ENCODE results near the gene TTLL11.
A peak's percentile ranks its signal among the peaks of the same experiment; 100 is the strongest.

Gene TTLL11

GRCh38 chr9:121844098-121844497 lies 249.0 kb downstream of the TTLL11 start:
- DNase-seq, result no peak

DNA sequence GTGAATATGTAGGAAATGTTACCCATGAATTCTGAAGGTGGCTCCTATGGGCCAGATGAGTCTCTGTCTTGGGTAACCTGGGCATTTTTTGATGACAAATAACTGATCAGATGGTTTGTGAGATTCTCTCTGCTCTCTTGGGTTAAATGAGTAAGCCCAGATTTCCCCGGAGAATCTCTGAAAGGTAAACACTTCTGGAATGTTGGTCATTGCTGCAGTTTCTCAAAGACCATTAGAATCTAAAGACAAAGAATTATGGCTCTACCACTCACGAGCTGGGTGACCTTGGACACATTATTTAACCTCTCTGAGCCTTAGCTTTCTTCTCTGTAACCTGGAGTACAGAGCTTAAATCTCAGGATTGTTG lies 250.5 kb downstream of the TTLL11 start:
- no peak for DNase-seq

- DNase-seq, result no peak
These were observed 251.1 kb downstream of the TTLL11 start for GRCh38 chr9:121841771-121842611.

- no peak for DNase-seq
These were observed 252.0 kb downstream of the TTLL11 start for GRCh38 chr9:121840838-121841760.

DNA sequence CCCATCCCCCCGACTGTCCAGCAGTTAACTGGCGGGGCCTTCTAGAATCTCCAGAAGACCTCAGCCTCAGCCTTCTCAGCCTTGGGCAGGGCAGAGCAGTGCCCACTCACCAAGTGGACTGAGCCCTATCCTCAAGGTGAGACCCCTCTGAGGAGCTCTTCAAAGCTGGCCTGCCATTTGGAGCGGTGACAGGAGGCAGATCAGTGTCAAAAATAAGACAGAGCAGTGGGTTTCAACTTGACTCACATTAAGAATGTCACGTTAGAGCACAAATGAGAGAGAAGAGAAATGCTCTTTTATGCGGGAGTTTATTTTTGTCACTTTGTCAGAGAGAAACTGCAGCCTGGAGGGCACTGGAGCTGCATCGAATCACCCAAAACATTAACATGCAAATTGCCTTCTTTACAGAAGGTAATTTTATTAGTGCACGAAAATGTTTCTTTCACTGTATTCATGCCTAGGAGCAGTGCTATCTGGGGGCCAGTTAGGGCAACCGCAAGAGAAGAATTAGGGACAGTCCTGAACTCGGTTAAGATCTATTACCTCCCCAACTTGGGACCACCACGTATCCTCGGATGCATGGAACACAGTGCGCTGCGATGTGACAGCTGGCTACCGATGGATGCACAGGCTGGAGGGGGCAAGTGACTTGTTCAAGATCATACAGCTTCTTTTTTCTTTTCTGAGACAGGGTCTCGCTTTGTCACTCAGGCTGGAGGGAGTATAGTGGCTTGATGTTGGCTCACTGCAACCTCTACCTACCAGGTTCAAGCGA lies 253.2 kb downstream of the TTLL11 start:
- DNase-seq, result no peak

DNA sequence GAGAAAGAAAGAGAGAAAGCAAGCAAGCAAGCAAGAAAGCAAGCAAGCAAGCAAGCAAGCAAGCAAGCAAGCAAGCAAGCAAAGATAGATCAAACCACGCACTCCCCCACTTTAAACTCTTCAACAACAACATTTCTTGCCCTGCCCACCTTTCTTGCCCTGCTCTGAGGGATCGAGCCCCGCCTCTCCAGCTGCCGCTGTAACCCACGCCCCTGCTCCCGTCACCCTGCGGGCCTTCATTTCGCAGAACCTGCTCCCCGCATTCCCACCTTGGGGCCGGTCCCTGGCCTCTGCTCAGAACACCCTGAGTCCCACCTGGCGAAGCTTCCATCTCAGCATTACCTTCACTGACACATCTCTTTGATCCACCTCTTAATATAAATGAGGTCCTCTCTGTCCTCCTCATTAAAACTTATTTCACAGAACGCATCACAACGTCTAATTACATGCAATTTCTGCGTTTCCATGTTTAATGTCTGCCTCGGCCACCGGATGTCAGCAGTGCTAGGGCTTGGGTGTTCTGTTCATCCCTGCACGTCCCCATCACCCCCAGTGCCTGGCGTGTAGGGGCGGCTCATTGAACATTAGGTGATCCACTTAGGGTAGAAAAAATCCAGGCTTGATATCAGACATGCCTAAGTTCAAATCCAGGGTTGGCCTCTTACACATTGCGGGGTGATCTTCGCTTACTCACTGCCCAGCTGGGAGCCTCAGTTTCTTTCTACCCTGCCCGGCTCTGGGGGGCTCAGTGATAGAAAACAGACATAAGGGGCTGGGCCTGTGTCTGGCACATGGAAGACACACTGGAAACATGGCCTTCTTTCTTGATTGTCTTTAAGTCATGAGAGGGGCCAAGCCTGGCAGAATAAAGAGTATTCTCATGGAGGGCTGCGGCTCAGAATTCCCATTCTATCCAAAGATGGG lies 254.1 kb downstream of the TTLL11 start:
- DNase-seq, result no peak

DNA sequence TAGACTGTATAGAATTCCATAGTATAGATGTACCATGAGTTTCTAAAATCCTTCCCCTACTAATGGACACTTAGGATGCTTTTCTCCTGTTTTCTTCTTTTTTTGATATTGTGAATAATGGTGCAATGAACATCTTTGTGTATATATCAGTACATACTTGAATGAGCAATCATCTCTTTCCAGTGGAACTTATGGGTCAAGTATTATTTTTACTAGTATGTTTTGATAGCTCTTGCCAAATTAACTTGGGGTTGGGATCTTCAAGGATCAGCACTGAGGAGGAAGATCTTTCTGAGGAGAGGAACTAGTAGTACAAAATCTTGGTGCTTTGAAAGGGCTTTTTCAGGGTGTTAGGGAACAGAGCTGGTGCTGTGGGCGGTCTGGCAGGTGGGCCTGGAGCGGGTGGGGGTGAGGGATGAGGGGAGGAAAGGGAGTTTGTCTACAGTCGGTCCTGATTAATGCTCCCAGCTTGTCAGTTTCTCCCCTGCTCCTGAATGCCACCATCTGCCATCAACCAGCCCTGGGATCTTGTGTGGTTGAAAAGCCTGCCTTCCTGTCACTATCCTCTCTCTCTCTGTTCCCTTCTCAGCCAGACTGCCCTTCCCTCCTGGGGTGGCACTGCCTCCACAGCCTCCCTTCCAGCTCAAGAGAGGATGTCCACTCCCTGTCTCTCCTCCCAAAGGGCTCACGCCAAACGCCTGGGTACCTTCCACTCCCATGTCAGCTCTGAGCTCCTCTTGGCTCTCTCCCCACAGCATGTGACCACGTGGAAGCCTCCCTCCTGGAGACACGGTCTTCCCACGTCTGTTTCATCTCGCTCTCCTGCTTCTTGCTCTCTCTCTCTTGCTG lies 255.8 kb downstream of the TTLL11 start:
- DNase-seq, result peak; percentile 50

DNA sequence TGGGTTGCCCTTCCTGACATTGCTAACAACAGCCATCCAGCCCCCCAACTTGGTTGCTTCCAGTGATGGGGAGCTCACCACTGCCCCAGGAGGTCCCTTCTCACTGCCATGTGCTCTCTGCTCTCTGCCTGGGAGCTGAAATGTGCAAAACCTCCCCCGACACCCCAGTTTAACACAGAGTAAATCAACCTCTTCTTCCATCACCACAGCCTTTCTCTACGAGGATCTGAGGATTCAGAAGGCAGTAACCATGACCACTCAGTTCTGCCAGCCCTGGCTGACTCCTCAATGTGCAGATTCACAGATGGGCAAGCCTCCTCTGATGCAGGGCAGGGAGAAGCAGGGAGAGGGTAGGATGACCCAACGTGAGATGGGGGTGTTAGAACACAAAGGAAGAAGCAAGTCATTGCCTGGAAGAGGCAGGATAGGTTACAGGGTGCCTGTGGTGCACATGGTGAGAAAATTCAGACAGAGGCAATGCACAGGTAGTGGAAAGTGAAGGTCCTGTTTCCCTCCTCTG lies 256.7 kb downstream of the TTLL11 start:
- no peak for DNase-seq

- DNase-seq, result no peak
These were observed 257.3 kb downstream of the TTLL11 start for GRCh38 chr9:121835587-121836365.

DNA sequence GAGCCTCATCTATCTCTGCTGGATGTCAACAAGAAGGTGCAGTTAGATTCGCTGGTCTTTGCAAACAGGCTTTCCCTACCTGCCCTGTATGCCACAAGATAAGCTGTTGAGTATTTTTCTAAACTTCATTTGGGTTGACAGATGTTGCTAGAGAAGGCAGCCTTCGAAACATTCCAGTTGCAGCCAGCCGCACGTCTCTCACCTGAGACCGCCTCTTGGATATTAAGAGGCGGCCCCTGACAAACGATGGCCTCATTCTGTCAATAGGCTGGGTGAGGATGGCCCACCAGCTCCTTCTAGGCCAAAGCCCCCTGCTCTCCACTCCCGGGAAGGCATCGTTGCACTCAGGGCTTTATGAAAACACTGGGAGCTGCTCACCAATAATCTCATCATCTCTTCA lies 260.0 kb downstream of the TTLL11 start:
- DNase-seq, result no peak

DNA sequence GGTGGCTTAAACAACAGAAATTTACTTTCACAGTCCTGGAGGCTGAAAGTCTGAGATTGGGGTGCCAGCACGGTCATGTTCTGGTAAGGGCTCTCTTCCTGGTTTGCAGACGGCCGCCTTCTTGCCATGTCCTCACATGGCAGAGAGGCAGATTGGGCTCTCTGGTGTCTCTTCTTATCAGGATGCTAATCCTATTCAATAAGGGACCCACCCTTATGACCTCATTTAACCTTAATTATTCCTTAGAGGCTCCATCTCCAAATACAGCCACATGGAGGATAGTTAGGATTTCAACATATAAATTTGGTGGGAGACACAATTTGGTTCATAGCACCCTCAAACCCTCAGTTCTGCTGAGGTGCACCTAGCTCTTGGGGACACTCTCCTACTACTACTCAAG lies 261.2 kb downstream of the TTLL11 start:
- DNase-seq, result no peak

- no peak for DNase-seq
These were observed 262.5 kb downstream of the TTLL11 start for GRCh38 chr9:121830441-121831140.

GRCh38 chr9:121827251-121827967 lies 265.7 kb downstream of the TTLL11 start:
- no peak for DNase-seq

- DNase-seq, result no peak
These were observed 266.4 kb downstream of the TTLL11 start for GRCh38 chr9:121826711-121827110.

- DNase-seq, result no peak
These were observed 267.9 kb downstream of the TTLL11 start for GRCh38 chr9:121825031-121825691.

DNA sequence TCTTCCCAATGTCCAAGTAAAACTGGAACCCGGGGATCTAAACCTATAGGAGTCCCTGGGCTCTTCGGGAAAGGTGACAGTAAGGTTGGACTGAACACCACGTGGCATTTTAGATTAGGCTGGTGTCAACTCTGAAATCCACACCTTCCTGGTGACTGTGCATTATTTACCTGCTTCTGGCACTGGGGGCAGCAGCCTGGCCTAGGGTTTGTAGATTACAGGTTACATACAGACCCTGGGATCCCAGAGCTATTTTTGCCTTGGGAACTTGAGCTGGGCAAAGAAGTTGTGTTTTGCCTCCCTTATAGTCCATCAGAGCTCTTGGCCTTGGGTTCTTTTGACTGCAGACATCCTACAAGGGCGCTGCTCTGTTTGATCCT lies 268.5 kb downstream of the TTLL11 start:
- no peak for DNase-seq

DNA sequence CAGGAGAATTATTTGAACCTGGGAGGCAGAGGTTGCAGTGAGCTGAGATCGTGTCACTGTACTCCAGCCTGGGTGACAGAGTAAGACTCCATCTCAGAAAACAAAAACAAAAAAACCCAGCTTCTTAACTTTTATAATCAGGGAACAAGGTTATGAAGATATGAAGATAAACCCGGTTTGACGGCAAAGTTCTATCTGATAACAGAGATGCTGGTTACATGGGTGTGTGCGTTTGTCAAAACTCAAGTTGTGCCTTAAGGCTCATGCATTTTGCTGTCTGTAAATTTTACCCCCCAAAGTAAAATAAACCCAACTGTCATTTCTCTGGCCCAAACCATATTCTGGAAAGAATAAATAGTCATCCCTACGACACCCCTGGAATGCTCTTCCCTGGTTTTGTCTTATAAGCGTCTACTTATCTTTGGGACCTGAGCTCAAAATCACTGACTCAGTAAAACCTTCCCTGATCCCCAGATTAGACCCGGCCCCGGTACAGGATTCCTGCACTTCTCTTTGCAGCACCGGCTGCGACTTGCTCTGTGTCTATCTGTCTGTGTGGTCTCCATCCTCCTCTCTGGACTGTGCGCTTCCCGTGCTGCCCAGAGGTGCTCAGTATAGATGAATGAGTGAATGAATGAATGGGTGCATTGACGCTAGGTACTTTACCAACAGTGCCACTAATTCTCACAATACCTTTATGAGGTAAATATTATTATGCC lies 269.5 kb downstream of the TTLL11 start:
- no peak for DNase-seq
